ENCODE data around the gene HNF4A. TPM values are rescaled to one million over a fixed set of nuclear protein-coding genes. Genes with fewer than 3 reads are reported as not detected.
A peak's percentile ranks its signal among the peaks of the same experiment; 100 is the strongest.
"Not testable (repeated sequence)": the region's sequence is repeated elsewhere in the genome, so short reads cannot be mapped to it uniquely, and the experiment has no call there.

HNF4A gene
- polyA plus RNA-seq (2013, experiment 1 of 2): 0.95 TPM
- 0.70 TPM for polyA plus RNA-seq (2013, experiment 2 of 2)

GRCh38 chr20:44355498-44356352 is at the start of gene HNF4A:
Gene HNF4A, plus strand, starts transcription at chr20:44355699. Its CDS starts 106 bp downstream, at chr20:44355805.
- no peak within 1 kb of the TSS for H3K27ac ChIP-seq (ENCODE audit: low read depth, low read length)
- WGBS: 90% methylated on average over 40 of the region's 40 CpGs
- H3K9ac ChIP-seq (ENCODE audit: low read depth, low read length): no peak within 1 kb of the TSS; the same call in 1 of the 2 replicates
- no peaks in the 10 kb centered on the region for H3K9me3 ChIP-seq (ENCODE audit: insufficient read depth, low read depth, low read length)
- no peaks in the 10 kb centered on the region for H3K36me3 ChIP-seq (ENCODE audit: insufficient read depth, low read length)
- no peaks in the 10 kb centered on the region for H3K27me3 ChIP-seq (ENCODE audit: insufficient read depth, low read length)
- no peaks in the 10 kb centered on the region for H3K4me1 ChIP-seq (ENCODE audit: insufficient read depth, low read length)
- H3K4me3 ChIP-seq (ENCODE audit: low read length): no peak within 1 kb of the TSS

DNA sequence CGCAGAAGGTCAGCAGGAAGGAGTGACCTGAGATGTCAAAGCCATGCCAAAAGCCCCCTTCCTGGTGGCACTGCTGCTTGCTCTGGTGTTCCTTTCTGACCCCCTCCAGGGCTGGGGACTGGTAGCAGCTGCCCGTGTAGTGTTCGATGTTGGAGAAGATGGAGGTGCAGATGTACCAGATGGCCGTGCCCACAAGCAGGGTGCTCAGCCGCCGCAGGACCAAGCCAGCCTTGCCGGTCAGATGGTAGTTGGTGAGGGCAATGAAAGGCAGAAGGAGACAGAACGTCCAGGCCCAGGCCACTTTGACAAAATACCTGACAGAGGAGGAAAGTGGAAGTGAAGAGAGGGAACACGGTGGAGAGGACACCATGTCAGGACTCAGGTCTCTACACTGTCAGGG is 48.6 kb upstream of the HNF4A start:
- Histone ChIP-seq H3K27ac (ENCODE audit: low read depth, low read length) (no peak overlapping the region), H3K4me1 (ENCODE audit: insufficient read depth, low read length) (no peaks in the 10 kb centered on the region), H3K4me3 (ENCODE audit: low read length) (no peak overlapping the region), H3K9me3 (ENCODE audit: insufficient read depth, low read depth, low read length) (no peaks in the 10 kb centered on the region), H3K36me3 (ENCODE audit: insufficient read depth, low read length) (no peaks in the 10 kb centered on the region), H3K27me3 (ENCODE audit: insufficient read depth, low read length) (peaks cover 11% of the 10 kb centered on the region; the same call in 1 of the 2 replicates), H3K9ac (ENCODE audit: low read depth, low read length) (no peak overlapping the region)
- WGBS: 91% methylated on average over 9 of the region's 9 CpGs

- Histone ChIP-seq H3K4me3 (ENCODE audit: low read length) (peak overlapping the region; percentile 84), H3K9ac (ENCODE audit: low read depth, low read length) (peak overlapping the region; percentile 68), H3K36me3 (ENCODE audit: insufficient read depth, low read length) (no peaks in the 10 kb centered on the region), H3K27ac (ENCODE audit: low read depth, low read length) (no peak overlapping the region), H3K4me1 (ENCODE audit: insufficient read depth, low read length) (no peaks in the 10 kb centered on the region), H3K27me3 (ENCODE audit: insufficient read depth, low read length) (peaks cover 15% of the 10 kb centered on the region), H3K9me3 (ENCODE audit: insufficient read depth, low read depth, low read length) (no peaks in the 10 kb centered on the region)
- 43% methylated on average over 17 of the region's 17 CpGs for WGBS
These were observed 45.5 kb upstream of the HNF4A start for GRCh38 chr20:44309763-44310663.

DNA sequence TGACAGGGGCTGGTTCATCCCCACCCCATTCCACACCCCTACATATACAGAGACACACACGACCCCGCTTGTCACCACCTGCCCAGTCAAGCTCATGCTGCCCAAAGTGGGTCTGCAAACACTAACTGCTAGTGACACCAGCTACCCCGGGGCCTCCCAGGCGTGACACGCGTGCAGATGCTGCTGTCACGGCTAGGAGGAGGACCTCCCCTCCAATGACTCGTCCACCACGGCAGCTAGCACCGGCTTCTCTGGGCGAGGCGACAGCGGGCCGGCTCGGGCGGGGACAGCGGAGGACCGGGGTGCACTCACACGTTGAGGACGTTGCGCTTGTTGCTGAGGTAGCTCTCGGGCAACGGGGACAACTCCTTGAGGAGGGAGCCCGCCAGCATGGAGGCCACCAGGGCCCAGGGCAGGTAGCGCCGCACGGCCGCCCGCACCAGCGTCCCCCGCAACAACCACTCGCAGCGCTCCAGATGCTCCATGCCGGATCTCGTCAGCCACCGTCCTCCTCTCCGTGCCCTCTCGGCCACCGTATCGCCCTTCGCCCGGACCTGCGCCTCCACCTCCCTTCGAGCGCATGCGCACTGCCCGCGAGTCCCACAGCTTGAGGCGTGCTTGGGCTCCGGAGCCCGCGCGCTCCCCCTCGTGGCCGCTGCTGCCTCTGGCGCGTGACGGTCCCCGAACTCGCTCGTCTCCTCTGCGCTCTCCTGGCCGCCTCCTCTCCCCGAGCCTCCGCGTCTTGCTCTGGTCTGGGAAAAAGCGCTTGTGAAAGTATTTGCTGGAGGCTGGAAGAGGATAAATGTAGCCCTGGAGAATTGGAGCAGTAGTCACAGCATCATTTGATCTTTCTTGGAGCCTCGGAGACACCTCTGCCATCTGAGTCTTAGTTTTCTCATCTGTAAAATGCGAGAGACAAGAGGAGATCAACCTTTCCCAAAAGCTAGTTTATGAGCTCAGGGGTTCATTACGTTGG is 44.5 kb upstream of the HNF4A start, which contains the start of gene FITM2:
Gene FITM2 (minus strand): TSS at position 539 of the 976 bp plus-strand sequence. CDS start 54 bp downstream, at position 485.
- no peaks in the 10 kb centered on the region for H3K36me3 ChIP-seq (ENCODE audit: insufficient read depth, low read length)
- no peaks in the 10 kb centered on the region for H3K9me3 ChIP-seq (ENCODE audit: insufficient read depth, low read depth, low read length)
- no peaks in the 10 kb centered on the region for H3K4me1 ChIP-seq (ENCODE audit: insufficient read depth, low read length)
- 3% methylated on average over 70 of the region's 70 CpGs for WGBS
- no peak within 1 kb of the TSS for H3K27ac ChIP-seq (ENCODE audit: low read depth, low read length)
- peak within 1 kb of the TSS; percentile 68 for H3K9ac ChIP-seq (ENCODE audit: low read depth, low read length)
- peaks cover 15% of the 10 kb centered on the region for H3K27me3 ChIP-seq (ENCODE audit: insufficient read depth, low read length)
- peak within 1 kb of the TSS; percentile 84 for H3K4me3 ChIP-seq (ENCODE audit: low read length)

DNA sequence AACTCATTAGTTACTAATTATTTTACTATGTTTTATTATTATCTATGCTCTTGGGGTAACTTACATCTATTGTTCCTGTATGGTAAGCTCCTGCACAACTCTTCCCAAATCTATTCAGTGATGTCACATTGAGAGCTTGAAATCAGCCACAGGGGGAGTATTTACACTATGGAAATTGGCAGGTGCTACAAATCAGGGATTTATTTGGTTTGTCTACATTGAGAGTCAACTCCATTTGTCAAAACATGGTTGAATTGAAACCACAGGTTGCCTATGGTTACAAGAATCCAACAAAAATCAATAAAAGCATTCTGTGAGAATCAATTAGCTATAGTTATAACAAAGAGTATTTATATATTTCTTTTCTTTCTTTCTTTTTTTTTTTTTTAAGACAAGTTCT is 40.6 kb upstream of the HNF4A start:
- Histone ChIP-seq H3K36me3 (ENCODE audit: insufficient read depth, low read length) (no peaks in the 10 kb centered on the region), H3K9ac (ENCODE audit: low read depth, low read length) (no peak overlapping the region), H3K27ac (ENCODE audit: low read depth, low read length) (no peak overlapping the region), H3K27me3 (ENCODE audit: insufficient read depth, low read length) (peaks cover 15% of the 10 kb centered on the region), H3K9me3 (ENCODE audit: insufficient read depth, low read depth, low read length) (no peaks in the 10 kb centered on the region), H3K4me3 (ENCODE audit: low read length) (no peak overlapping the region), H3K4me1 (ENCODE audit: insufficient read depth, low read length) (no peaks in the 10 kb centered on the region)

DNA sequence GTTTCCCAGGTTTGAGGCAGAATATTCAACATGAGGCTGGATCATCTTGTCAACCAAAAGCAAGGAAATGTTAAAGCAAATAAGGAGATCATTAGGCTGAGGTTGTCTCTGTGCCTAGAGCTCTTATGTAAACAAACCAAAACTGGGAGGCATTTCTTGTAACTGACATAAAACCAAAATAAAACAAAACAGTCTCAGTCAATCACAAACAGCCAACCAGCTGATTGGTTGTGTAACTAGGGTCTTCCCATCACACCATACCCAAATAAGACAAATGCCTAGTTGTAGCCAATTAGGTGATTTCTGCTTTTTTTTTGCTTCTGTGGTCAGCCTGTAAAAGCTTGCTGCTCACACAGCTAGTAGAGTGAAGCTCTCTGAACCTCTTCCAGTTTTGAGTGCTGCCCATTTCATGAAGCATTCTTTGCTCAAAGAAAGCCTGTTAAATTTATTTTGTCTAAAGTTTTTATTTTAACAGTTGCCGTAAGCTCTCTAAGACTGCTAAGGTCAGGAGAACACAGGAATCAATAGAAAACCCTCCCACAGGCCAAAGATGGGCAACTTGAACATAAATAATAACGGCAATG is 35.6 kb upstream of the HNF4A start:
- Histone ChIP-seq H3K9me3 (ENCODE audit: insufficient read depth, low read depth, low read length) (no peaks in the 10 kb centered on the region), H3K4me1 (ENCODE audit: insufficient read depth, low read length) (peaks cover 5% of the 10 kb centered on the region; the same call in 1 of the 2 replicates), H3K27ac (ENCODE audit: low read depth, low read length) (no peak overlapping the region), H3K27me3 (ENCODE audit: insufficient read depth, low read length) (no peaks in the 10 kb centered on the region), H3K9ac (ENCODE audit: low read depth, low read length) (no peak overlapping the region), H3K4me3 (ENCODE audit: low read length) (no peak overlapping the region), H3K36me3 (ENCODE audit: insufficient read depth, low read length) (no peaks in the 10 kb centered on the region)
- WGBS: 92% methylated on average over 2 of the region's 2 CpGs

DNA sequence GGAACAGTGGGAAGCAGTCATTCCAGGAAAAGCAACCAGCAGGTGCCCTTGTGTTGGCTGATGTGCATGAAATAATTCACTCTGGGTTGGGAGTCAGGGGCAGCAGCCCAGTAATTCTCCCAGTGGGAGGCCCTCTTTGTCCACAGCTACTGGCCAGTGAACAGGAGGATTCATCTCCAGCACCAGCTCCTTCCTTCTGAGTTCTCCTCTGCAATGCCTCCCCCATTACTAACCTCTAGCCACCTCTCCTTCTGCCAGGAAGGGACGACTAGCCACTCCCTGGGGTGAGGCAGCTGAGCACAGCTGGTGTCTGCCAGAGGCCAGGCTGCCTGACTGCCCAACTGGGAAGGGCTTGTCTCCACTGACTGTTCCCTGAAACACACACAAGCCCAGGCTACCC is 31.2 kb upstream of the HNF4A start:
- Histone ChIP-seq H3K9ac (ENCODE audit: low read depth, low read length) (no peak overlapping the region), H3K4me1 (ENCODE audit: insufficient read depth, low read length) (peaks cover 9% of the 10 kb centered on the region; the same call in 1 of the 2 replicates), H3K9me3 (ENCODE audit: insufficient read depth, low read depth, low read length) (no peaks in the 10 kb centered on the region), H3K27ac (ENCODE audit: low read depth, low read length) (peak overlapping the region; percentile 78), H3K4me3 (ENCODE audit: low read length) (no peak overlapping the region), H3K27me3 (ENCODE audit: insufficient read depth, low read length) (no peaks in the 10 kb centered on the region), H3K36me3 (ENCODE audit: insufficient read depth, low read length) (no peaks in the 10 kb centered on the region)
- 7% methylated on average over 1 of the region's 1 CpG for WGBS

DNA sequence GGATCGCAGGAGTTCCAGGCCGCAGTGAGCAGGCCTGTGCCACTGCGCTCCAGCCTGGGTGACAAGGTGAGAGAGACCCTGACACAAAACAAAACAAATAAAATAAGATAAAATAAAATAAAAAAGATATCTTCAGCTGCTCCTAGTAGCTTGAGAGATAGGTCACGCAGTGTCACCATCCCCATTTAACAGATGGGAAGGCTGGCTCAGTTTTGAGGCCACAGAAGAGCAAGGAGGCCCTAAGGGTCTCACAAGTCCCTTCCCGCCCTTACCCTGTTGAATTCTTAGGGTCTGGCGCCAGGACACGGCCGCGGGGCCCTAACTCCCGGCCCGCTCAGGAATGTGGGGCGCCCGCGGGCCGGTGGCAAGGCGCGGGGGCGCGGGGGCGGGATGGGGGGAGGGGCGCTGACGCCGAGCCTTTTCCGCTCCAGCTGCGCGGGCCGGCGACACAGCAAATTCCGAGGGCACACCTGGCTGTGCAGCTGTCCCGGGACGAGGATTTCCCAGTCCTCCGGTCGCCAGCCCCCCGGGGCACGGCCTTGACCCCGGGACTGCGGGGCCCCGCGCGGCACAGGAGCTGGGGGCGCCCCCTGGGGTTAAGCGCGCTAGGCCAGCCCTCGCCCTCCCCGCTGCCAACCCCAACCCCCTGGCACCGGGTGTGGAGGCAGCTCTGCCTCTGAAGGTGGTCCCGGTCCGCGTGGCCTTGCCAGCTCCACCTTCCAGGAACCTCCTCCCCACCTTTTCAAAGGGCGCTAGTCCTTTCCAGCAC is 28.9 kb upstream of the HNF4A start:
- H3K9ac ChIP-seq (ENCODE audit: low read depth, low read length): peak overlapping the region; percentile 49; the same call in 1 of the 2 replicates
- WGBS: 16% methylated on average over 50 of the region's 50 CpGs
- H3K4me1 ChIP-seq (ENCODE audit: insufficient read depth, low read length): peaks cover 9% of the 10 kb centered on the region; the same call in 1 of the 2 replicates
- peak overlapping the region; percentile 41 for H3K4me3 ChIP-seq (ENCODE audit: low read length)
- no peaks in the 10 kb centered on the region for H3K9me3 ChIP-seq (ENCODE audit: insufficient read depth, low read depth, low read length)
- H3K36me3 ChIP-seq (ENCODE audit: insufficient read depth, low read length): no peaks in the 10 kb centered on the region
- H3K27ac ChIP-seq (ENCODE audit: low read depth, low read length): peak overlapping the region; percentile 45; the same call in 1 of the 2 replicates
- H3K27me3 ChIP-seq (ENCODE audit: insufficient read depth, low read length): no peaks in the 10 kb centered on the region

DNA sequence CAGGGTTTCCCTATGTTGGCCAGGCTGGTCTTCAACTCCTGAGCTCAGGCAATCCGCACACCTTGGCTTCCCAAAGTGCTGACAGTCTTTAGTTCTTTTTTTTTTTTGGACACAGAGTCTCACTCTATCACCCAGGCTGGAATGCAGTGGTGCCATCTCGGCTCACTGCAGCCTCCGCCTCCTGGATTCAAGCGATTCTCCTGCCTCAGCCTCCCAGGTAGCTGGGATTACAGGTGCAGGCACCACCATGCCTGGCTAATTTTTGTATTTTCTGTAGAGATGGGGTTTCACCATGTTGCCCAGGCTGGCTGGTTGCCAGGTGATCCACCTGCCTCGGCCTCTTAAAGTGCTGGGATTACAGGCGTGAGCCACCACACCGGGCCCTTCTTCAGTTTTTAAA is 27.8 kb upstream of the HNF4A start:
- not testable (repeated sequence) for H3K4me3 ChIP-seq (ENCODE audit: low read length); H3K4me1 ChIP-seq (ENCODE audit: insufficient read depth, low read length); H3K9ac ChIP-seq (ENCODE audit: low read depth, low read length); H3K27me3 ChIP-seq (ENCODE audit: insufficient read depth, low read length); H3K27ac ChIP-seq (ENCODE audit: low read depth, low read length); H3K36me3 ChIP-seq (ENCODE audit: insufficient read depth, low read length); H3K9me3 ChIP-seq (ENCODE audit: insufficient read depth, low read depth, low read length)
- WGBS: 94% methylated on average over 7 of the region's 7 CpGs

Data from HUES64 (cell line).